ENCODE data around the gene TEX2. TPM values are rescaled to one million over a fixed set of nuclear protein-coding genes. Genes with fewer than 3 reads are reported as not detected.
"Not testable (repeated sequence)": the region's sequence is repeated elsewhere in the genome, so short reads cannot be mapped to it uniquely, and the experiment has no call there.

The TEX2 gene
- total RNA-seq, 2 experiments from 2014 or later = 14.0 to 14.5 TPM

DNA sequence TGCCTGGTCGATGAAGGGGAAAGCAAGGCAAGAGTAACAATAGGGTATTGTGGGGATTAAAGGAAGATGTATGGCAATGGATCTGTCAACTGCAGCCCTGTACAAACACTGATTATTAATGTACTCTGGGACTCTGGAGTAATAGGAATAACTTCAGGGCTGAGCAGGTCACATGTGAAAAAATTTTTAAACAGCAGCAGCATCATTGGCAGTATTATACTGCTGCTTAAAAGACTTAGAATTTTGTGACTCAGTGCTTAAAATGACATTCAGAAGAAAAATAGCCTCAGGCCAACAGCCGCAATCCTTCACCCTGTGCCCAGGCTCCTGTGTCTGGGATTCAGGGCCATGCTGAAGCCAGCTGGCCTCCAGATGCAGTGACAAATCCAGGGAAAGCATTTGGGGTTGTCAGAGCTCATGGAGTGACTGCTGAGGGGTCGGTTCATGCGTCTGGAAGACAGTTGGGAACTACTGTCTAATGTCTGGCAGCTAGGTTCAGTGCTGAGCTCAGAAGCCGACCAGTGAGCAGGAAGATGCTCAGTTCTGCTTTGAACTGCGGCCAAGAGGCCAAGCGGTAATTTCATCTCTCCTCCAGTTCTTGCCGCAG lies 22.2 kb downstream of the TEX2 start:
- Mint-ChIP-seq H3K36me3 (ENCODE audit: low read depth) (peaks cover 7% of the 10 kb centered on the region), H3K4me3 (no peak overlapping the region), H3K27me3 (no peaks in the 10 kb centered on the region), H3K9me3 (no peaks in the 10 kb centered on the region), H3K27ac (no peak overlapping the region), H3K4me1 (ENCODE audit: low read depth) (peaks cover 44% of the 10 kb centered on the region)
- DNase-seq = no peak
- CTCF ChIA-PET = interaction anchor here (0.9 to 1.0 kb wide), 2 partner anchors 18 to 178 kb away, joined by 3 read pairs; no protein-coding TSS in a partner anchor
- TF ChIP-seq, protein P1, sequence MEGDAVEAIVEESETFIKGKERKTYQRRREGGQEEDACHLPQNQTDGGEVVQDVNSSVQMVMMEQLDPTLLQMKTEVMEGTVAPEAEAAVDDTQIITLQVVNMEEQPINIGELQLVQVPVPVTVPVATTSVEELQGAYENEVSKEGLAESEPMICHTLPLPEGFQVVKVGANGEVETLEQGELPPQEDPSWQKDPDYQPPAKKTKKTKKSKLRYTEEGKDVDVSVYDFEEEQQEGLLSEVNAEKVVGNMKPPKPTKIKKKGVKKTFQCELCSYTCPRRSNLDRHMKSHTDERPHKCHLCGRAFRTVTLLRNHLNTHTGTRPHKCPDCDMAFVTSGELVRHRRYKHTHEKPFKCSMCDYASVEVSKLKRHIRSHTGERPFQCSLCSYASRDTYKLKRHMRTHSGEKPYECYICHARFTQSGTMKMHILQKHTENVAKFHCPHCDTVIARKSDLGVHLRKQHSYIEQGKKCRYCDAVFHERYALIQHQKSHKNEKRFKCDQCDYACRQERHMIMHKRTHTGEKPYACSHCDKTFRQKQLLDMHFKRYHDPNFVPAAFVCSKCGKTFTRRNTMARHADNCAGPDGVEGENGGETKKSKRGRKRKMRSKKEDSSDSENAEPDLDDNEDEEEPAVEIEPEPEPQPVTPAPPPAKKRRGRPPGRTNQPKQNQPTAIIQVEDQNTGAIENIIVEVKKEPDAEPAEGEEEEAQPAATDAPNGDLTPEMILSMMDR (IDR thresholded peaks at IDR 0.05) = no peak
- POLR2A ChIA-PET = interaction anchor here (3.5 kb wide), 1 partner anchor 94 kb away, joined by 19 read pairs; no protein-coding TSS in a partner anchor
- intact Hi-C loops (cut with micrococcal nuclease) = no loop called here
- ATAC-seq = no peak

DNA sequence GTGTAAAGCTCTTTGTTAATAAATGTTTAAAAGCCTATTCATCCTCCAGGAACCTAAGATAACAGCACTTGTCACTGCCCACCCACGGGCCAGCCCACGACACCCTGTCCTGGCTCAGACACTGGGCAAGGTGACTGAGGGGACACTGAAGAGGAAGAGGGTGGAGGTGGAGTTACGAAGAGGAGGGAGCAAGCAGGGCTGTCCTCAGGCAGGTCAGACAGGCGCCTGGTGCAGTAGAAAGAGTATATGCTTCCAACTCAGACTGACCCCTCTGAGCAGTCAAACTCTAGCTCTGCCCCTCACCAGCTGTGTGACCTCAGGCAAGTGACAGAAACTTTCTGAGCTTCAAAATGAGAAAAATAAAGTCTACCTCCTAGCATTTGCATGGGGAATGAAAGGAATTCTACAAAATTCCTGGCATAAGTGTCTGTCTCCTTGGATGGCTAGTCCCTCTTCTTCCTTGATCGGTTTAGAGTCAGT lies 22.8 kb downstream of the TEX2 start:
- DNase-seq (peak; percentile 7), ATAC-seq (no peak)
- Mint-ChIP-seq H3K4me3 (no peak overlapping the region), H3K9me3 (no peaks in the 10 kb centered on the region), H3K4me1 (ENCODE audit: low read depth) (peaks cover 44% of the 10 kb centered on the region), H3K36me3 (ENCODE audit: low read depth) (peaks cover 5% of the 10 kb centered on the region), H3K27ac (no peak overlapping the region), H3K27me3 (no peaks in the 10 kb centered on the region)
- intact Hi-C loops (cut with micrococcal nuclease) = no loop called here
- ChIA-PET CTCF (interaction anchor here (0.9 kb wide), 1 partner anchor 19 kb away, joined by 3 read pairs; no protein-coding TSS in a partner anchor), POLR2A (interaction anchor here (1.3 to 3.5 kb wide), 2 partner anchors 22 to 94 kb away, joined by 3 to 19 read pairs; no protein-coding TSS in a partner anchor)
- TF ChIP-seq, protein P1 (IDR thresholded peaks at IDR 0.05) = no peak

DNA sequence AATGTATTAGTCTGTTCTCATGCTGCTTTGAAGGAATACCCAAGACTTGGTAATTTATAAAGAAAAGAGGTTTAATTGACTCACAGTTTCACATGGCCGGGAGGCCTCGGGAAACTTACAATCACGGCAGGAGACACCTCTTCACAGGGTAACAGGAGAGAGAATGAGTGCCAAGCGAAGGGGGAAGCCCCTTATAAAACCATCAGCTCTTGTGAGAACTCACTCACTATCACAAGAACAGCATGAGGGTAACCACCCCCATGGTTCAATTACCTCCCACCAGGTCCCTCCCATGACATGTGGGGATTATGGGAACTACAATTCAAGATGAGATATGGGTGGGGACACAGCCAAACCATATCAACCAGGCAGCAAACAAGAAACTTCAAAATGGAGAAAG lies 24.6 kb downstream of the TEX2 start:
- H3K4me3 Mint-ChIP-seq; H3K9me3 Mint-ChIP-seq; H3K27me3 Mint-ChIP-seq; intact Hi-C loops (cut with micrococcal nuclease): not testable (repeated sequence)
- ChIA-PET POLR2A (interaction anchor here (0.7 to 3.5 kb wide), 3 partner anchors 21 to 92 kb away, joined by 3 to 19 read pairs (median 10); no protein-coding TSS in a partner anchor), CTCF (interaction anchor here (0.6 to 1.8 kb wide), 7 partner anchors 20 to 107 kb away, joined by 3 to 6 read pairs (median 3); no protein-coding TSS in a partner anchor)
- Mint-ChIP-seq H3K27ac (peak overlapping the region; percentile 69), H3K36me3 (ENCODE audit: low read depth) (peaks cover 12% of the 10 kb centered on the region), H3K4me1 (ENCODE audit: low read depth) (peaks cover 35% of the 10 kb centered on the region)
- ATAC-seq = peak; percentile 89
- DNase-seq = peak; percentile 76

DNA sequence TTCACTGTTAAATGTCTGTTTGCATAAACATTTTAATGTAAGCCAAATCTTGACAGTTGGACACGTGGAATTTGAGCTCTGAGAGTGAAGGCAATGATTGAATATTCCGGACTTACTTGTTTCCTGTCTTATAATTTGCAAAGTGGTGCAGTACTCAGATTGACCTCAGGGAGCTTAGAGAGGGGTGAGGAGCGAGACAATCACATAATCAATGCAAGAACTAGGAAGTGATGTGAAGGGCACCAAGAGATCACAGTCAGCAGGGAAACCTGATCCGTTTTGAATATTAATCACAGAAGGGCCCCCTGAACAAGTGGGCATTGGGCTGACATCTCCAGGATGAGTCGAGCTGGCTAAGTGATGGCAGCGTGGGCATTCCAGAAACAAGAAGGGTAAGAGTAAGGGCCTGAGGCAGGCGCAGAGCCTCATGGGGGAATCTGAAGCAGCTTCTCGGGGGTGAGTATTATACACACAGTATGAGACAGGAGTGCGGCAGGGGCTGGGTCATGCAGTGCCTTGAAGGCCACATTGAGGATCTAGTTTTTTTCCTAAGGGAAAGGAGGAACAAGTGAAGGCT lies 26.1 kb downstream of the TEX2 start:
- POLR2A ChIA-PET = interaction anchor here (1.0 to 2.6 kb wide), 2 partner anchors 89 to 90 kb away, joined by 3 to 10 read pairs; no protein-coding TSS in a partner anchor
- CTCF ChIA-PET = interaction anchor here (0.9 to 2.0 kb wide), 10 partner anchors 8 to 181 kb away, joined by 3 to 6 read pairs (median 3); no protein-coding TSS in a partner anchor
- no peak overlapping the region for H3K4me3 Mint-ChIP-seq
- intact Hi-C loops (cut with micrococcal nuclease) = no loop called here
- peaks cover 38% of the 10 kb centered on the region for H3K4me1 Mint-ChIP-seq (ENCODE audit: low read depth)
- DNase-seq (no peak), ATAC-seq (no peak)
- TF ChIP-seq, protein P1 (IDR thresholded peaks at IDR 0.05) = peak; percentile 27
- peaks cover 17% of the 10 kb centered on the region for H3K36me3 Mint-ChIP-seq (ENCODE audit: low read depth)
- H3K27me3 Mint-ChIP-seq = no peaks in the 10 kb centered on the region
- H3K27ac Mint-ChIP-seq = no peak overlapping the region
- no peaks in the 10 kb centered on the region for H3K9me3 Mint-ChIP-seq

DNA sequence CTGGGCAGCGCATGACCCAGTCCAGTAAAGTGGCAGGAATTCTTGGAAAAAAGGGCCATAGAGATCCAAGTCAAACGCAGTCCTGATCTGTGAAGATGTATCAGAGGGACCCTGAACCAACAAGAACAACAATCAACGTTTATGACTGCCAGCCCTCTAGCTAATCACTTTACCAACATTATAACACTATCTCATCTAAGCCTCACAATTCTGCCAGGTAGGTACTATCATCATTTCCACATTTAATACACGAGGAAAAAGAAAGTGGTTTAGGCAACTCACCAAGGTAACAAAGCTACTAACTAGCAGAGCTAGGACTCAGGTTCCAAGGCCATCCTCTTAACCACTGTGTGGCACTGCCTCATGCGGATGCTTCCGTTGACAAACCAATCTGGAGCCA lies 28.1 kb downstream of the TEX2 start:
- ChIA-PET CTCF (interaction anchor here (0.8 to 2.0 kb wide), 4 partner anchors 18 to 316 kb away, joined by 3 to 6 read pairs (median 4); partner anchors contain the start of gene GH1), POLR2A (interaction anchor here (0.5 to 1.2 kb wide), 3 partner anchors 17 to 89 kb away, joined by 3 read pairs; no protein-coding TSS in a partner anchor)
- intact Hi-C loops (cut with micrococcal nuclease) = no loop called here
- H3K4me1 Mint-ChIP-seq (ENCODE audit: low read depth) = peaks cover 31% of the 10 kb centered on the region
- no peaks in the 10 kb centered on the region for H3K9me3 Mint-ChIP-seq
- no peaks in the 10 kb centered on the region for H3K27me3 Mint-ChIP-seq
- H3K27ac Mint-ChIP-seq = no peak overlapping the region
- H3K4me3 Mint-ChIP-seq = no peak overlapping the region
- H3K36me3 Mint-ChIP-seq (ENCODE audit: low read depth) = peaks cover 17% of the 10 kb centered on the region
- no peak for ATAC-seq
- TF ChIP-seq, protein P1 (IDR thresholded peaks at IDR 0.05) = no peak
- DNase-seq = no peak
